Measurements from ENCODE around the gene CYREN.
"Not testable (repeated sequence)": the region's sequence is repeated elsewhere in the genome, so short reads cannot be mapped to it uniquely, and the experiment has no call there.

CYREN gene

DNA sequence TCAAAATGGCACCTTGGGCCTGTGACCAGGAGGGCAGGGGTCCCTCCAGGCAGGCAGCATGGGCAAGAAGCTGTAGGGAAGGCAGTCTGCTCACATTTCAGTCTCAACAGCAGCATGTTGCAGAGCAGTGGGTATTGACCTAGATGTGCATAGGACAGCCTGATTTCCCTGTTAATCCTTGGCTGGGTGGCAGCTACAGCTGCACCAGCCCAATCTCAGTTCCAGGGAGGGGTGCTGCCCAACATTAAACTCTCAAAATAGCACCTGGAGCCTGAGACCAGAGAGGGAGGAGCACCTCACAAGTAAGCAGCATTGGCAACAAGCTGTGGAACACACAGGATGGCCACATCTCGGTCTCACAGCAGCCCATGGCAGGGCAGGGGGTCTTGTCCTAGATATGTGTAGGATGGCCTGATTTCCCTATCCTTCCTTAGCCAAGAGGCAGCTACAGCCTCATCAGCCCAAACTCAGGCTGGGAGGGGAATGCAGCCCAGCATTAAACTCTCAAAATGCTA, 12.3 kb downstream of the CYREN start:
- no peak for DNase-seq

DNA sequence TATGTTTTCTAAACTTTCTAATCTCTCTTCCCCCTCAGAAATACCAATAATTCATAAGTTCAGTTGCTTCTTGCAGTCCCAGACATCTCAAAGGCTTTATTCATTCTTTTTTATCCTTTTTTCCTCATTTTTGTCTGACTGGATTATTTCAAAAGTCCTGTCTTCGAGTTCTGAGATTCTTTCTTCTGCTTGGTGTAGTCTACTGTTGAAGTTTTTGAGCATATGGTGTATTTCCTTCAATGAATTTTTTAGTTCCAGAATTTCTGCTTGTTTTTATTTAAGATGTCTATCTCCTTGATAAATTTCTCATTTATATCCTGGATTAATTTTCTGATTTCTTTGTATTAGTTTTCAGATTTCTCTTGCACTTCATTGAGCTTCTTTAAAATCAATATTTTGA, 14.2 kb downstream of the CYREN start:
- no peak for DNase-seq

DNA sequence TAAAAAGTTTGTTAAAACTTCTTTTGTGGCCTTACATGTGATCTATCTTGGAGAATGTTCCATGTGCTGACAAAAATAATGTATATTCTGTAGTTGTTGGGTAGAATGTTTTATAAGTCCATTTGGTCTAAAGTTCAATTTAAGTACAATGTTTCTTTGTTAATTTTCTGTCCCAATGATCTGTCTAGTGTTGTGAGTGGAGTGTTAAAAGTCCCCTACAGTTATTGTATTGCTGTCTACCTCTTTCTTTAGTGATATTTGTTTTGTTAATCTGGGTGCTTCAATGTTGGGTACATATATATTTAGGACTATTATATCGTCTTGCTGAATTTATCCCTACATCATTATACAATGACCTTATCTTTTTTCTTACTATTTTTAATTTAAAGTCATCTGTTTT, 15.8 kb downstream of the CYREN start:
- no peak for DNase-seq

DNA sequence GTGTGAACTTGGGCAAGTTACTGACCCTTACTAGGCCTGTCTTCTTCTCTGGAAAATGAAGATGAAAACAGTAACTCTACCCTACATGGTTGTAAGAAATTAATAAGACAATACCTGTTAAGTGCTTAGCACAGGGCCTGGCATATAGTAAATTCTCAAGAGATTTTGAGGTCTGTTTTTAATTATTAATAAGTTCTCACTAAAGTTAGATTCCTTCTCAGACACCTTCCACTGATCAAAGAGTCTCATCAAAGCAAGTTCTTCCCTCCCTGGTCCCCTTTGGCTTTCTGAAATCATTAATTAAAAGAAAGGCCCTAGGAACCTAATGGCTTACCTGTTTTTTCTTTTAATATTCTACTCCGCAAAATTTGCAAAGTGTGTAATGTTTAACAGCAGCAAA, 18.1 kb downstream of the CYREN start:
- DNase-seq = no peak

DNA sequence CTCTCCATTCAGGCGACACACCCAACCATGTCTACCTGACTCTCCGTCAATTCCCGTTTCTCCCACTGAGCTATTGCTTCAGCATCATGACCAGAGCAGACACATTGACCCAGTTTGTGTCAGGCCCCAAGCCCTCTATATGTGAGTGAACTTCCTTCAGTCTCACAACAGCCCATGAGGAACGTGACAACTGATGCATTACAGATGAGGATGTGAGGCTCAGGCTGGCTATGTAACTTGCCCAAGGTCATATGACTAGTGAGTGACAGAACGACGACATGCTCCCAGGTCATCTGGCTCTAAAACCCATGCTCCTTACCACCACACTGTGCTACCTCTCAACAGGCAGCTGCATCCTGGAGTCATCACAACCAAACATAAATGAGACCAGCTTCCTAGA, 19.0 kb downstream of the CYREN start:
- no peak for DNase-seq

DNA sequence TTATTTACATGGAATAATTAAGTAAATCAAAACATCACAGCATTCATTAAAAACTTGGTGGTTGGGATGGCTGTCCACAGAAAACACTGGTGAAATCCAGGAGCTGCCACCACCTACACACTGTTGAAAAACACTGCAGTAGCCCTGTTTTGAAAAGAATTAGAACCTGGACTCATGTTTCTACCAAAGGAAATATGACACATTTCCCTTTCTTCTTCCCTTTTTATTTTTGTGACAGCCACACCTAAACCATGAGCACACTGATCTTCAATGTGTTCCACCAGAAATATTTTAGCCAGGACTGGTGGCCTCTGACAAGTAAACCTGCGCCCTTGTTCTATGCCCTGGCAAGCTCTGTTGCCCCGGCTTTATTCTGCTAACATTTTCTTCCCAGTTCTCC, 19.4 kb downstream of the CYREN start:
- DNase-seq = no peak

DNA sequence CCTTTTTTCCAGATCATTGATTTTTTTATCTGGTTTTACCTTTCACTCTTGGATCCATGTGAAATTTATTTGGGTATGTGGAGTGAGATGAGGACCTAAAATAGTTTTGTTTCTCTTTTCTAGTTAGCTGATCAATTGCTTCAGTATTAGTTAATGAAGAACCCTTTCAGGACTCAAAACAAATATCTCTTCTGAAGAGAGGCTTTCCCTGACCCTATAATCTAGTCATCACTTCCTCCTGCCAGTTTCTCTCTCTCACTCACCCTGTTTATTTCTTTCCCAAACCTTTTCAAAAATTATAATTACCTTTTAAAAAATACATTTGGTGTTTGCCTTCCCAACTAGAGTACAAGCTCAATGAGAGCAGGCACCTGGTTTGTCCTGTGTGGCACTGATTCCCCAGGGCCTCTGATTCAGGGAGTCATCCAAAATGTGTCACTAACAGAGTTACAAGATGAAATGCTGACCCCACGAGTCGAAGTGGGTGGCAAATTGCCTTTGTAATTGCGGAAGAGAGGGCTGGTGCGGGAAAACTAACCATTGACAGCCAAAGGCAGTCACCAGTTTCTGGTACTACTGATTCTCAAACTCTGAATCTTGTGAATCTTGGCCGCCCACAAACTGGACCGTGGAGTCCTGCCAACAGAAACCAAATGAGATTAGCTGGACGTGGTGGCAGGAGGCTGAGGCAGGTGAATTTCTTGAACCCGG, 20.3 kb downstream of the CYREN start:
- no peak for DNase-seq

DNA sequence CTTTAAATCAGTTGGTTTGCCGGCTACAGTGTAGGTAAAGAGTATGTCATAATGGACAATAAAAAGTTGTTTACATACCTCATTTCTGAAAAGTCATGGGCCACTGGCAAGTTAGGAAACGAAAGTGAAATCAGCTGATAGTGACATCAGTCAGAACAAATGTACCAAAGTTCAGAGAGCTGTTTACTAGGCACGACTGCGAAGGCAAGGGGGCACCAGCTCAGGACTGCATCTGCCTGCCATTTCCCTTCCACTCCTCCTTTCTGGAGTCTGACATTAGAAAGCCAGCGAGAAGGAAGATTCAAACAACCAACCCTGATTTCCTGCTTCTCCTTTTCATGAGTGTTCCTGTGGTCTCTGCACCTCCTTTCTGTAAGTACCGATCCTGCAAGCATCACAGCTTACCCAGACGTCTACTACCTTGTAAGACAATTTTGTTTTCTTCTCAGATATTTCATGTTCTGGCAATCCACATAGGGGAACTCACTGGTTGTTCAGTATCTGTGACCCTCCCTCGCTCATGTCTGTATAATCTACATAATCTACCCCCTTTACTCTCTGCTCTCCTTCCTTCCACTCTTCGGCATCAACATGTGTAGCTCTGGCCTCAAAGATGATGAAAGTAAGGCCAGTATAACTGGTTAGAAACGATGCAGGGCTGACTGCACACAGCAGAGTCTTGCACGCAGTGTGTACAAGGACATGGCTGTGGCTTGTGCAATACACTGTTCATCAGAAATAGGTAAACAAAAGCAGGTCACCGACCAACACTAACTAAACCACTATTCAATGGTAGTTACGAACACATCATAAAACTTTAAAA, 22.4 kb downstream of the CYREN start, which contains the start of gene TMEM140:
TSS of gene TMEM140 (plus strand) at position 174 of the 823 bp plus-strand sequence. CDS start 16,370 bp downstream, outside the sequence.
- DNase-seq = no peak

DNA sequence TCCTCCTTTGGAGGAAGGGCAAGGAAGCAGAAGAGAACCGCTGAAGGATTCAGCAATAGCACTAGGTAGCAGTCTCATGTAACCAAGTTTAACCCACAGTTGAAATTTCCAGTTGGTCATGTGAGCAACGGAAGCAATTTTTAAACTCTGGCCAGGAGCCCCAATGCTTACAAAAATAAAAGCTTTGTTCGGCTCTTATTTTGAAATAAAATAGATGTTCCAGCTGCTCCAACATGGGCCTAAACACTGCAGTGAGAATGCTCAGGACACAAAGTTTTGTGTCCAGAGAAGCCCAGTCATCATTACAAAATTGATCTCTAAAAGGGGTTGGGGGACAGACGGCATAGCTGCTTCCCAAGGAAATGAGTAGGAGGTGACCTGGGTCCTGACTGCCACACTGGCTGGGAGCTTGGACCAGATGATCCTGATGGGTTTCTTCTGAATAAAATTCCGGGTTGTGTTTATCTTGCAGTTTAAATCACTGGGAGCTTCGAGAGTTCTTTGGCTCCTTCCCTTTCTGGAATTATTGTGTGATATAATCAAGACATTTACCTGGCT, 23.1 kb downstream of the CYREN start:
- no peak for DNase-seq

DNA sequence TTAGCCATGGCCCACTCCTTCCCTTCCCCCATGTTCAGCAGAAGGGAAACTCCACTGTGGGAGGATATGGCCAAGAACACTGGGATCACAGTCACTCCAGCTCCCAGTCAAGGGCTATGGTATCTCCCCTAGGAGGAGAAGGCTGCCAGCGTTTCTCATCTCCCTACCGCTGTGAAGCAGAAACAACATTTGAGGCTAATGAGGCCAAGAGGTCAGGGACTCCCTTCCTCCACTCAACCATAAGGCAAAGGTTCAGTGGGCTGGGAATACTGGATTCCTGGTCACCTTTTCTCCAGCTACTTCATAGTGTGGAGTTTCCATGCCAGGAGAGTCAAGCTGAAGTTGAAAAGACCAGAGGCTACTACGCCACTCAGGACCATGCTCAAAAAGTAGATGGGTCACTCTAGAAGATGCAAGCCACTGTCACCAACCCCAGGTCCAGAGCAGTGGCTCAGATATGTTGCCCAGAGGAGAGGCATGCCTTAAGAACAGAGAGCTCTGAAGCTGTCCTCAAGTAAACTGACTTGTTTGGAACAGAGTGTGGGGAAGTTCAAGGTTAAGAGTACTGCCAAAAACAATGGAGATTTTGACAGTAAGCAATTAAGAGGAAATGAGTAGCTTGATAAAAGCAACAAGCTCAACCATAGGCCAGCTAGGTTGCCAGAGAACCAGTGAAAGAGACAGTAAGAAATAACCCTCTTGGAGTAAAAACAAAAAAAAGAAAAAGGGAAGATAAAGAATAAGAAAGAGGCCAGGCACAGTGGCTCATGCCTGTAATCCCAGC, 26.4 kb downstream of the CYREN start:
- no peak for DNase-seq

DNA sequence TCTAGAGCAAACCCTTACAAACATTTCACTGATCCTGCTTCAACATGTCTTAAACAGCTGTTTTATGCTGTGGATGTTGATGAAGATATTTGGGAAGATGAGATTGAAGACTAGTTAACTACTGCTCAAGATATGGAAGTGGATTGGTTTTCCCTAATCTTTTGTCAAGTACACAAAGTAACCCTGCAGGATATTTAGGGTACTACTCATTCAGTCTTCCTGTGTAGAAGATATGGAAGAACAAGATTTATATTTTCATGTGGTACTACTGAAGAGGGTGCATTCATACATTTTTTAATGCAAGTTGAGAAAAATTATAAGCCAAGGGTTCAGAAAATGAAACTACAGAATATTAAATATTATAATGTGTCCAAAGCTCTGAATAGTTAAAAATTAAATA, 40.9 kb downstream of the CYREN start:
- no peak for DNase-seq

DNA sequence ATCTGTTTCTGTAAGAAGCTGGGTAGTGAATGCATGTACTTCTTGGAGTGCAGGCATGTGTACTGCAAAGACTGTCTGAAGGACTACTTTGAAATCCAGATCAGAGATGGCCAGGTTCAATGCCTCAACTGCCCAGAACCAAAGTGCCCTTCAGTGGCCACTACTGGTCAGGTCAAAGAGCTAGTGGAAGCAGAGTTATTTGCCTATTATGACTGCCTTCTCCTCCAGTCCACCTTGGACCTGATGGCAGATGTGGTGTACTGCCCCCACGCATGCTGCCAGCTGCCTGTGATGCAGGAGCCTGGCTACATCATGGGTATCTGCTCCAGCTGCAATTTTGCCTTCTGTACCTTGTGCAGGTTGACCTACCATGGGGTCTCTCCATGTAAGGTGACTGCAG, 41.6 kb downstream of the CYREN start:
- no peak for DNase-seq

DNA sequence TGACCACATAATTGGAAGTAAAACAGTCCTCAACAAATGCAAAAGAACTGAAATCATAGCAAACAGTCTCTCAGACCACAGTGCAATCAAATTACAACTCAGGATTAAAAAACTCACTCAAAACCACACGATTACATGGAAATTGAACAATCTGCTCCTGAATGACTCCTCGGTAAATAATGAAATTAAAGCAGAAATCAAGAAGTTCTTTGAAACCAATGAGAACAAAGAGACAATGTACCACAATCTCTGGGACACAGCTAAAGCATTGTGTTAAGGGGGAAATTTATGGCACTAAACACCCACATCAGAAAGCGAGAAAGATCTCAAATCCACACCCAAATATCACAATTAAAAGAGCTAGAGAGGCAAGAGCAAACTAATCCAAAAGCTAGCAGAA, 45.9 kb downstream of the CYREN start:
- DNase-seq = not testable (repeated sequence)

DNA sequence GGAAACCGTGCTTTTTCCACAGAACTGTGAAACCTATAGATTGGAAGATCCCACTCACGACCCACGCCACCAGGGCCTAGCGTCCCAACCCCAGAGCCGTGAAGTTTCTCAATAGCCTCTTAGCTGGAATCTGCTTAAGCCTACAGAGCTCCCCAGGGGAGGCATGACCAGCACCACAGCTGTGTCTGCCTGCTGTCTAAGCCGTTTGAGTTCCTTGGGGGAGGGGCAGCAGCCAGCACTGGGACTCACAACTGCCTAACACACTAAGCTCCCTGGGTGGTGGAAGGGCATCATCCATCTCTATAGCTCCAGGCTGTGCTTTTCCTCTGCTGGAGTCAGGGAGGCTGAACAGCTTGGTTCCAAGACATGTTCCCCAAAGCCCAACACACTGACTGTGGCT, 48.6 kb downstream of the CYREN start:
- DNase-seq = no peak

DNA sequence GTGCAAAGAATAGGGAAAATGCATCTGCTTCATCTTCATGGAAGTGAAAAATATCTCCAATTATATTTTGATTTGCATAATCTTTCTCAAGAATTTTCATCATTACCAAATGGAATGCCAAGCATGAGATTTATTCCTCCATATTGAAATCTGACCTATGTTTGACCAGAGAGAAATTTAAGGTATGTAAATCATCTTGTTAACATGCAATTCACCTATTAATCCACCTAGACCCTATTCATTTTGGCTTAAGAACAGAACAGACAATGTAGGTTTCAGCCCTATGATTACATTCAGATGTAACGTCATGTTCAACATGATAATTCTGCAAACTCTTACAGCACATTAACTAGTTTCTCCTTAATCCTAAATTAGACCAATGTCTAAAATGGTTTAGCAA, 53.4 kb downstream of the CYREN start:
- no peak for DNase-seq
